Caco-2 (cell line): ENCODE data around the gene POLRMT. TPM values are rescaled to one million over a fixed set of nuclear protein-coding genes. Genes with fewer than 3 reads are reported as not detected.

Source experiments
- BruUV-seq: library from RNA; stranded (reverse); fragments of 400-500 nt; replicated peaks from 2 replicates; lab custom pipeline; 2021; lab: Mats Ljungman, UMichigan
- CTCF ChIA-PET: fragments of 300-600 bp; sonication (Branson Sonifier 250); formaldehyde crosslinking; loops from one replicate; lab custom pipeline; 2022; ENCODE audit warnings: antibody characterized with exemption; lab: Charles Lee
- POLR2A ChIA-PET: fragments of 300-600 bp; sonication (Branson Sonifier 250); formaldehyde crosslinking; loops from one replicate; lab custom pipeline; 2022; ENCODE audit warnings: antibody characterized with exemption; lab: Charles Lee
- DNase-seq, 2 experiments: peaks; one replicate each; pipeline versions ENCODE4 v3.0.0 to v3.0.0-alpha.2; 2020 to 2022
- H3K27me3 ChIP-seq: replicated peaks from 2 replicates; pipeline ENCODE4 v1.6.0; 2011; ENCODE audit warnings: low read length; ENCODE audit not compliant: control insufficient read depth, insufficient read depth
- H3K36me3 ChIP-seq: 2 replicates; pipeline ENCODE4 v1.5.1; 2011; ENCODE audit warnings: low read length; ENCODE audit not compliant: control insufficient read depth, insufficient read depth
- H3K4me1 ChIP-seq: fragments of 250-450 bp; sonication (Bioruptor Pico); 2 replicates; pipeline ENCODE4 v1.5.1; 2020; ENCODE audit warnings: mild to moderate bottlenecking
- H3K4me3 ChIP-seq: 2 replicates; pipeline ENCODE4 v1.5.1; 2011; ENCODE audit warnings: low read depth, mild to moderate bottlenecking, control low read depth, low read length
- H3K9me3 ChIP-seq: fragments of 250-450 bp; sonication (Bioruptor Pico); 2 replicates; pipeline ENCODE4 v1.5.1; 2020; ENCODE audit warnings: mild to moderate bottlenecking, moderate library complexity
- H3K27ac Mint-ChIP-seq: one replicate; pipeline ENCODE4 v1.8.0; 2022; ENCODE audit warnings: mixed read lengths; ENCODE audit not compliant: unreplicated experiment
- H3K27me3 Mint-ChIP-seq: one replicate; pipeline ENCODE4 v1.8.0; 2022; ENCODE audit warnings: mixed read lengths; ENCODE audit not compliant: insufficient read depth, unreplicated experiment
- H3K36me3 Mint-ChIP-seq: one replicate; pipeline ENCODE4 v1.8.0; 2022; ENCODE audit warnings: mild to moderate bottlenecking, mixed read lengths; ENCODE audit not compliant: insufficient read depth, unreplicated experiment
- H3K4me1 Mint-ChIP-seq: one replicate; pipeline ENCODE4 v1.8.0; 2022; ENCODE audit warnings: low read depth, mixed read lengths; ENCODE audit not compliant: unreplicated experiment
- H3K4me3 Mint-ChIP-seq: one replicate; pipeline ENCODE4 v1.8.0; 2022; ENCODE audit warnings: mild to moderate bottlenecking, moderate library complexity, mixed read lengths; ENCODE audit not compliant: unreplicated experiment
- H3K9me3 Mint-ChIP-seq: one replicate; pipeline ENCODE4 v1.8.0; 2022; ENCODE audit warnings: mixed read lengths; ENCODE audit not compliant: unreplicated experiment
- intact Hi-C: fragments of 100-400 bp; cut with micrococcal nuclease; formaldehyde crosslinking; loops from one replicate; pipeline ENCODE4 v1.10.0; 2022; ENCODE audit not compliant: unreplicated experiment
- total RNA-seq: library from RNA; stranded (reverse); gene quantifications from 2 replicates; pipeline ENCODE4 v1.2.3, GENCODE V29; 2022
- TF ChIP-seq, protein P1 (sequence below), 2 experiments: fragments of 200-600 bp in 1 of 2; IDR thresholded peaks; 1 replicate in 1 of 2; 2 replicates in 1 of 2; pipeline versions ENCODE4 v1.5.1 to v1.8.0; 2011 to 2022; ENCODE audit warnings: antibody characterized with exemption in 1 of 2, control low read depth in 1 of 2, inconsistent platforms in 1 of 2, low read depth in 1 of 2, low read length in 1 of 2, mild to moderate bottlenecking in 1 of 2, moderate library complexity in 1 of 2; ENCODE audit not compliant: insufficient read depth in 1 of 2, severe bottlenecking in 1 of 2, unreplicated experiment in 1 of 2

Gene POLRMT
- total RNA-seq, 1 experiment from 2014 or later: 95.8 TPM

DNA sequence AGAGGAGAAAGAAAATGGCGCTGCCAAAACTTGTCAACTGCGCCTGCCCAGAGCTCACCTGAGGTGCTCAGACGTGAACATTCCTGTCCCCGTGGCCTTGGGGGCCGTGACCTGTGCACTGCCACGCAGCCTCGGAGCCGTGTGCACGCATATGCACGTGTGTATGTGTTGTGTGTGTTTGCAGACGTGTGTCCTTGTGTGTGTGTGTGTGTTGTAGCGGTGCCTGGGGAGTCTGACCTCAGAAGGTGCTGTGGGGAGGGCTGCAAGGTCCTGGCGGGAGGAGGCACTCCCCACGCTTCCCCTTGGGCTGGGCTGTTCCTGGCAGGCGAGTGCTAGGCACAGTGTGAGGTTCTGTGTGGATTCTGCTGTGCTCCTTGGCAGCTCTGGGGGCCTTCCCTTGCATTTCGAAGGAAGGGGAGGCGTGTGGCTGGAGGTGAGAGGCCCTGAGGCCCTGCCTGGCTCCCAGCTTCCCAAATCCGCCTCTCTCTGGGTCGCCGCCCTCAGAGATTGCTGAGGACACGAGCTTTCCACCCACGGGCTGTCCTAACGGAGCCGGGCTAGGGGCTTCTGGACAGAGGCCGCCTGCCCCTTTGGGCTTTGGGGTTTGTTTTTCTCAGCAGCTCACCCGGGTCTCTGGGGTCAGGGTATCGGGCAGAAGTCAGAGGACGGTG is 56.4 kb downstream of the POLRMT start:
- ChIA-PET POLR2A (no interaction called here), CTCF (no interaction called here)
- DNase-seq: no peak
- intact Hi-C loops: no loop called here
- no peaks in the 10 kb centered on the region for H3K9me3 ChIP-seq
- Mint-ChIP-seq H3K27ac (no peak overlapping the region), H3K4me1 (peaks cover 7% of the 10 kb centered on the region), H3K36me3 (peaks cover 54% of the 10 kb centered on the region), H3K9me3 (no peaks in the 10 kb centered on the region), H3K27me3 (no peaks in the 10 kb centered on the region), H3K4me3 (no peak overlapping the region)
- TF ChIP-seq, protein P1, sequence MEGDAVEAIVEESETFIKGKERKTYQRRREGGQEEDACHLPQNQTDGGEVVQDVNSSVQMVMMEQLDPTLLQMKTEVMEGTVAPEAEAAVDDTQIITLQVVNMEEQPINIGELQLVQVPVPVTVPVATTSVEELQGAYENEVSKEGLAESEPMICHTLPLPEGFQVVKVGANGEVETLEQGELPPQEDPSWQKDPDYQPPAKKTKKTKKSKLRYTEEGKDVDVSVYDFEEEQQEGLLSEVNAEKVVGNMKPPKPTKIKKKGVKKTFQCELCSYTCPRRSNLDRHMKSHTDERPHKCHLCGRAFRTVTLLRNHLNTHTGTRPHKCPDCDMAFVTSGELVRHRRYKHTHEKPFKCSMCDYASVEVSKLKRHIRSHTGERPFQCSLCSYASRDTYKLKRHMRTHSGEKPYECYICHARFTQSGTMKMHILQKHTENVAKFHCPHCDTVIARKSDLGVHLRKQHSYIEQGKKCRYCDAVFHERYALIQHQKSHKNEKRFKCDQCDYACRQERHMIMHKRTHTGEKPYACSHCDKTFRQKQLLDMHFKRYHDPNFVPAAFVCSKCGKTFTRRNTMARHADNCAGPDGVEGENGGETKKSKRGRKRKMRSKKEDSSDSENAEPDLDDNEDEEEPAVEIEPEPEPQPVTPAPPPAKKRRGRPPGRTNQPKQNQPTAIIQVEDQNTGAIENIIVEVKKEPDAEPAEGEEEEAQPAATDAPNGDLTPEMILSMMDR (IDR thresholded peaks at IDR 0.05; ENCODE audit: insufficient read depth in 1 of 2, low read depth in 1 of 2, low read length in 1 of 2, severe bottlenecking in 1 of 2, unreplicated experiment in 1 of 2): no peak
- H3K27me3 ChIP-seq: no peaks in the 10 kb centered on the region
- peaks cover 14% of the 10 kb centered on the region for H3K4me1 ChIP-seq
- no TSS peak for BruUV-seq
- H3K36me3 ChIP-seq: no peaks in the 10 kb centered on the region; the same call in 1 of the 2 replicates
- H3K4me3 ChIP-seq: no peak overlapping the region

DNA sequence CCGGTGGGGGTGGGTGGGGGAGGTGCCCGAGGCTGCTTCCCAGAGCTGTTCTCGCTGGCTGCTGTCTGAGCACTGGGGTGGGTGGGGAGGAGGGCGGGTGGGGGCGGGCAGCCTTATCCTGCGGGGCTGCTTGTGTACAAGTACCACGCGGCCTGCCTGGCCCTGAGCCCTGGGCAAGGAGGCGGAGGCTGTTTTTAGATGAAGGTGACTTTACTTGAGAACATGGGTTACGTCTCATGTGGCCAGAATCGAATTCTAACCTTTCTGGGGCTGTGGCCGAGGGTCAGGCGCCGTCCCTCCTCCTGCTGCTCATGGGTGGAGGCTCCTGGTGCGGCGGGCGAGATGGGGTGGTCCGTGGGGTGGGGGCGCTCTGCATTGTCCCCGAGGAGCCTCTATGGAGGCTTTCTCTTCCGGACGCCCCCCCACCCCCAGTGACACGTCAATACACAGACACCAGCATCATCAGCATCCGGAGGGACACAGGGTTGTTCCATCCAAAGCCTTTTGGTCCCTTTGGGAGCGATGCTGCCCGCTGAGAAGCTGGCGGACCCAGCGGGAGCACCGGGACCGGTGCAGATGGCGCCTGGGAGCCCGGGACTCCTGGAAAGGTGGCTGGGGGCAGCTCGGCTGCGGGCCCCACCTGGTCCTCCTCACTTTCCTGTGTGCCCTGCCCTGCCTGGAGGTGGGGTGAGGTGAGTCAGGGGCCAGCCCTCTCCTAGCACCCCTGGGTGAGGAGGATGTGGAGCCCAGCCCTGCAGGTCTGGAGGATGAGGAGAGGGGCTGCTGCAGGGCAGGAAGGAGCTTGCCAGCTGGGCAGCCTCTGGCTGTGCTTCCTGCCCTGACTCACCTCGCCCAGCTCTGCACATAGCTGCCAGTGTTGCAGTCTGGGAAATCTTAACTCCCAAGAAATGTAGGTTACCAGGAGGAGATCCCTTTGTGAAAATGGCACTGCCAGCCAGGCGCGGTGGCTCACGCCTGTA is 57.5 kb downstream of the POLRMT start:
- Histone ChIP-seq H3K36me3 (no peaks in the 10 kb centered on the region; the same call in 1 of the 2 replicates), H3K4me1 (peaks cover 14% of the 10 kb centered on the region), H3K27me3 (no peaks in the 10 kb centered on the region), H3K9me3 (no peaks in the 10 kb centered on the region), H3K4me3 (no peak overlapping the region)
- Mint-ChIP-seq H3K9me3 (no peaks in the 10 kb centered on the region), H3K36me3 (peaks cover 64% of the 10 kb centered on the region), H3K4me1 (peaks cover 12% of the 10 kb centered on the region), H3K27me3 (no peaks in the 10 kb centered on the region), H3K4me3 (no peak overlapping the region), H3K27ac (no peak overlapping the region)
- no peak for DNase-seq
- TF ChIP-seq, protein P1 (IDR thresholded peaks at IDR 0.05; ENCODE audit: insufficient read depth in 1 of 2, low read depth in 1 of 2, low read length in 1 of 2, severe bottlenecking in 1 of 2, unreplicated experiment in 1 of 2): no peak
- no TSS peak for BruUV-seq
- ChIA-PET CTCF (no interaction called here), POLR2A (interaction anchor here (0.7 kb wide), 1 partner anchor 10 kb away, joined by 6 read pairs; no protein-coding TSS in a partner anchor)
- intact Hi-C loops: no loop called here
